Breast epithelium (tissue), 4 donors: ENCODE results near the gene PRKCD. TPM values are rescaled to one million over a fixed set of nuclear protein-coding genes. Genes with fewer than 3 reads are reported as not detected.
A peak's percentile ranks its signal among the peaks of the same experiment; 100 is the strongest.

ENCODE experiments used
- DNase-seq, 2 donors: peaks; one replicate each; pipeline ENCODE4 v3.0.0-alpha.2; 2019; ENCODE audit warnings: low spot score in 2 of 2
- H3K27ac ChIP-seq, 2 donors: fragments of 200-600 bp; sonication (generic) in 1 of 2; one replicate each; pipeline ENCODE4 v1.5.1; 2016 to 2019; ENCODE audit warnings: mild to moderate bottlenecking in 1 of 2
- H3K27me3 ChIP-seq, 2 donors: fragments of 200-600 bp; sonication (generic) in 1 of 2; one replicate each; pipeline versions ENCODE4 v1.5.1 to v1.6.0; 2017 to 2019; ENCODE audit warnings: control low read depth in 1 of 2, mild to moderate bottlenecking in 1 of 2
- H3K36me3 ChIP-seq: fragments of 200-600 bp; one replicate; pipeline ENCODE4 v1.5.1; 2019
- H3K4me1 ChIP-seq, 2 donors: fragments of 200-600 bp; sonication (generic); one replicate each; pipeline ENCODE4 v1.5.1; 2016 to 2019; ENCODE audit warnings: control low read depth in 1 of 2
- H3K4me3 ChIP-seq, 3 donors: fragments of 200-600 bp; sonication (generic); 1 replicate in 2 of 3; 2 replicates in 1 of 3; pipeline ENCODE4 v1.5.1; 2016 to 2019; ENCODE audit warnings: mild to moderate bottlenecking in 3 of 3, moderate library complexity in 2 of 3
- H3K9me3 ChIP-seq, 2 donors: fragments of 200-600 bp; sonication (generic) in 1 of 2; one replicate each; pipeline ENCODE4 v1.5.1; 2016 to 2019; ENCODE audit warnings: control low read depth in 1 of 2
- POLR2A ChIP-seq: fragments of 450-650 bp; IDR thresholded peaks from one replicate; pipeline ENCODE4 v1.6.1; 2016; ENCODE audit warnings: antibody characterized with exemption, mild to moderate bottlenecking, moderate library complexity
- POLR2AphosphoS5 ChIP-seq, 3 donors: sonication (generic); formaldehyde crosslinking; IDR thresholded peaks; one replicate each; pipeline ENCODE4 v1.6.1; 2017; ENCODE audit warnings: antibody characterized with exemption in 3 of 3
- intact Hi-C: fragments of 100-400 bp; cut with DNase I; formaldehyde crosslinking; loops from one replicate; pipeline ENCODE4 v1.15.1; 2023; ENCODE audit warnings: low total_unique reads
- total RNA-seq, 3 donors: library from RNA; depleted of rRNA; stranded (reverse); fragments of >200 nt; gene quantifications; one replicate each; pipeline ENCODE4 v1.1.0, GENCODE V29; 2016
- TF ChIP-seq, protein P1 (sequence below), 3 donors: fragments of 450-650 bp; IDR thresholded peaks; one replicate each; pipeline ENCODE4 v1.5.1; 2016 to 2017; ENCODE audit warnings: antibody characterized with exemption in 3 of 3, mild to moderate bottlenecking in 3 of 3, moderate library complexity in 3 of 3

Gene PRKCD
- total RNA-seq, 3 donors from 2014 or later, result 14.0 to 36.8 (median 15.1) TPM

DNA sequence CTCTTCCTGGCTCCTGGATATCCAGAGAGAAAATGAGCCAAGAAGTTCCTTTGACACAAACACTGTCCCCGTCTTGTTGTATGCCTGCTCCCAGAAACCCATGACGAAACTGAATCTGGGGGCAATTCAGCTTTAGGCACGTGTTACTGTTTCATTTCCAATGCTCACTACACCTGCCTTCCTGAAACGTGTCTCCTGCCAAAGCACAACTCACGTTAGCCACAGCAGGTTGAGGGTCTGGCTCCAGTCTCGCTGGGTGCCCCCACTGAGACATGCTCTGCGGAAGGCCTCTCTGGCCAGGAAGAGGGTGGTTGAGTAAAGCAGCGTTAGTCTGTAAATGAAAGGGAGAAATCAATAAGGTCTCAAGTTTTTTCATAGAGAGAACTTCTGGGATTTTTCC is 37.5 kb upstream of the PRKCD start:
- no peak for DNase-seq
- Histone ChIP-seq H3K4me1 (no peaks in the 10 kb centered on the region), H3K36me3 (peaks cover 15% of the 10 kb centered on the region), H3K27me3 (no peaks in the 10 kb centered on the region), H3K27ac (no peak overlapping the region), H3K4me3 (no peak overlapping the region), H3K9me3 (no peaks in the 10 kb centered on the region)
- TF ChIP-seq, protein P1, sequence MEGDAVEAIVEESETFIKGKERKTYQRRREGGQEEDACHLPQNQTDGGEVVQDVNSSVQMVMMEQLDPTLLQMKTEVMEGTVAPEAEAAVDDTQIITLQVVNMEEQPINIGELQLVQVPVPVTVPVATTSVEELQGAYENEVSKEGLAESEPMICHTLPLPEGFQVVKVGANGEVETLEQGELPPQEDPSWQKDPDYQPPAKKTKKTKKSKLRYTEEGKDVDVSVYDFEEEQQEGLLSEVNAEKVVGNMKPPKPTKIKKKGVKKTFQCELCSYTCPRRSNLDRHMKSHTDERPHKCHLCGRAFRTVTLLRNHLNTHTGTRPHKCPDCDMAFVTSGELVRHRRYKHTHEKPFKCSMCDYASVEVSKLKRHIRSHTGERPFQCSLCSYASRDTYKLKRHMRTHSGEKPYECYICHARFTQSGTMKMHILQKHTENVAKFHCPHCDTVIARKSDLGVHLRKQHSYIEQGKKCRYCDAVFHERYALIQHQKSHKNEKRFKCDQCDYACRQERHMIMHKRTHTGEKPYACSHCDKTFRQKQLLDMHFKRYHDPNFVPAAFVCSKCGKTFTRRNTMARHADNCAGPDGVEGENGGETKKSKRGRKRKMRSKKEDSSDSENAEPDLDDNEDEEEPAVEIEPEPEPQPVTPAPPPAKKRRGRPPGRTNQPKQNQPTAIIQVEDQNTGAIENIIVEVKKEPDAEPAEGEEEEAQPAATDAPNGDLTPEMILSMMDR (IDR thresholded peaks at IDR 0.05), result no peak
- TF ChIP-seq POLR2A (no peak), POLR2AphosphoS5 (IDR thresholded peaks at IDR 0.05) (no peak)
- intact Hi-C loops, result no loop called here

DNA sequence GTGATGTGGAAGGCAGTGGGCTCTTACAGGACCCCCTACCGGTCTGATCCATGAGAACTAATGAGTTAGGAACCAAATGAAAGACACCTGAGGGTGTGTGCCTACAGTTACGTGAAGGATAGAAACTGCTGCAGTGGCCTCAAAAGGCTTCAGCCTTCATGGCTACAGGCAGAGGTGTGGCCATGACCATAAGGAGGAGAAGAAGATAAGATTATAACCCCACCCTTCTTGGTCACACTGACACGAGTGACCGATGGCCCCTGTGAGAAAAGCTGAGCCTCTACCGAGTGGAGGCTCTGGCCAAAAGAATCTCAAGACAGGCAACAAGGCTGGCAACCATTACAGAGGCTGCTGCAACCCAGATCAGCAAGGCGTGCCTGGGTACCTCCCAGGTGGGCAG is 37.1 kb upstream of the PRKCD start:
- Histone ChIP-seq H3K4me3 (no peak overlapping the region), H3K27me3 (no peaks in the 10 kb centered on the region), H3K9me3 (no peaks in the 10 kb centered on the region), H3K36me3 (peaks cover 15% of the 10 kb centered on the region), H3K4me1 (no peaks in the 10 kb centered on the region), H3K27ac (no peak overlapping the region)
- no peak for DNase-seq
- intact Hi-C loops, result no loop called here
- TF ChIP-seq POLR2A (no peak), POLR2AphosphoS5 (IDR thresholded peaks at IDR 0.05) (no peak)
- TF ChIP-seq, protein P1 (IDR thresholded peaks at IDR 0.05), result no peak

DNA sequence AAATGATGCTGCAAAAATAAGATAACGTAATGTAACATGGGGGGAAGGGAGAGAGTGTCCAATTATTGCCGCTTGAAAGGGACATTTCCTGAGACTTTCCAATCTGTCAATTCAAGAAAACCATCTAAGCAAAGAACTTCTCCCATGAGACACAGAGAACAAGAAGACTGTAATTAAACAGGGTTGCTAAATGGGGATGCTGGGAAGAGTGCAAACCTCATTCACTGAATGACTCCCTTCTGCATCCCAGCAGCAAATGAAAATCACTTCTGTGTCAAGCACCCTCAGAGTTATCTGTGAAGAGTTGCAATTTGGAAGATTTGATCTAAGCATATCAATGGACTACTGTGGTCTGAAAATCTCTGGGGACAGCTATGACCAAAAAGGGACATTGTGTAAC is 34.4 kb upstream of the PRKCD start:
- Histone ChIP-seq H3K4me3 (no peak overlapping the region), H3K9me3 (no peaks in the 10 kb centered on the region), H3K4me1 (peaks cover 0 to 6% of the 10 kb centered on the region in 2 donors), H3K27me3 (no peaks in the 10 kb centered on the region), H3K27ac (no peak overlapping the region), H3K36me3 (peaks cover 6% of the 10 kb centered on the region)
- no peak for DNase-seq
- TF ChIP-seq, protein P1 (IDR thresholded peaks at IDR 0.05), result no peak
- no peak for TF ChIP-seq POLR2A
- no peak for TF ChIP-seq POLR2AphosphoS5 (IDR thresholded peaks at IDR 0.05)
- intact Hi-C loops, result no loop called here

DNA sequence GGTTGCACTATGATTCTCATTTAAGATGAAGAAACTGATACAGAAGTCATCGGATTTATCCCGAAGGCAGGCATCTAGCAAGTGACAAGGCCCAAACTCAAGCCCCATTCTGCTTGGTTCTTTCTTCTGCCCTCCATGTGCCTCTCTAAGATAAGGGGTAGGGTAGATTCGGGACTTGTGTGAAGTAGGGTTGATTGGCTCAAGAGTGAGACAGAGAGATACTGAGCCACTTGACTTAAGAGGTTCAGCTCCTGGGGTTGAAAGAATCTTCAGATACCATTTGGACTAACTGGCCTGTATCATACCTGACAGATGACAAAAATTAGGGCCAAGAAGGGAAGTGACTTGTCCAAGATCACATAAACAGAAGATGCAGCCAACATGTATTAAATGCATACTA is 31.7 kb upstream of the PRKCD start:
- H3K27me3 ChIP-seq, result no peaks in the 10 kb centered on the region
- TF ChIP-seq, protein P1 (IDR thresholded peaks at IDR 0.05), result no peak
- TF ChIP-seq POLR2A, result no peak
- TF ChIP-seq POLR2AphosphoS5 (IDR thresholded peaks at IDR 0.05), result no peak
- H3K27ac ChIP-seq, result peak overlapping the region; percentile 94
- H3K9me3 ChIP-seq, result no peaks in the 10 kb centered on the region
- peaks cover 0 to 6% of the 10 kb centered on the region in 2 donors for H3K4me1 ChIP-seq
- no peaks in the 10 kb centered on the region for H3K36me3 ChIP-seq
- H3K4me3 ChIP-seq, result peak overlapping the region; percentile 88 to 95 (median 88)
- DNase-seq, result no peak
- intact Hi-C loops, result no loop called here

DNA sequence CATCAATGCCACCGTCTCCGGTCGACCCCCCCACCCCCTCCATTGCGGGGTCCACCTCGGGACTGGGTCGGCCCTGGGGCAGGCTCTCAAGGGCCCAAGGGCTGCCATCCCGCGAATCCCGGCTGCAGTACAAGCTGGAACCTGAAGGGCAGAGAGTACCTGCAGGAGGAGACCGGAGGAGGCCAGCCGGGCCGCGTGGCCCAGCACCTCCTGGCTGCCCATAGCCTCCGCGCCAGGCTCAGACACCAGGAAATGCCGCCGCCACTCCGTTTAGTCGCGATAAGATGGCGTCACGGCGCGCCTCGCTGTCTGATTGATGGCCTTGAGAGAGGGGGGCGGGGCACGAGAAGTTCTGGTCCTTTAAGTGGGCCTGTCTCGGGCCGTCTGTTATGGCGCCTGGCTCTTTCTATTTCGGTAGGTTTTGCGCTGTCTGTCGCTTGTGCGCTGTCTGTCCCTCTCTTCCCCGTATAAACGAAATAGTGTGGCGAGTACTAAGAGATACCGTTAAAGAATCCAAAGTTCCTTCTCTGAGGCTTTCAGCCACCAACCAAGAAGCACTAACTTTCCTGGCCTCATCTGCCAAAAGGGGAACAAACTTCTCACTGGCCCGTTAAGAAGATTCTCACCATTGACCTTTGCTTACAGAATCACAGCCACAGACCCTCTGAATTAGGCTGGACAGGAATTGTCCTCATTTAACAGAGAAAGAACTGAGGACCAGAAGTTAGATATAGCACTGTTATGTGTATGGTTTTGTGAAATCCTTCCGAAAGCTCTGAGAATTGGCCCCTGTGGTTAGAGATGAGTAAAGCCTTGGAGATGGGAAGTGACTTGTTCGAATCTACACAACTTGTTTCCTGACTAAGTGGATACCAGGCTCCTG is 30.6 kb upstream of the PRKCD start, which contains the start of gene RFT1:
Gene RFT1, minus strand, starts transcription at position 257 of the 883 bp plus-strand sequence. Its CDS starts 35 bp downstream, at position 222.
- peak within 1 kb of the TSS; percentile 94 for H3K27ac ChIP-seq
- H3K4me3 ChIP-seq, result peak within 1 kb of the TSS; percentile 88 to 95 (median 88)
- intact Hi-C loops, result no loop called here
- peaks cover 0 to 6% of the 10 kb centered on the region in 2 donors for H3K4me1 ChIP-seq
- H3K36me3 ChIP-seq, result no peaks in the 10 kb centered on the region
- DNase-seq, result peak; percentile 98
- H3K9me3 ChIP-seq, result no peaks in the 10 kb centered on the region
- no peaks in the 10 kb centered on the region for H3K27me3 ChIP-seq
- TF ChIP-seq POLR2AphosphoS5 (IDR thresholded peaks at IDR 0.05) (peak; percentile 81 to 84 (median 83)), POLR2A (peak; percentile 31)
- TF ChIP-seq, protein P1 (IDR thresholded peaks at IDR 0.05), result peak in 2 of 3 donors; percentile 26 to 36
